ENCODE results near the gene EFHD1.

Gene EFHD1

GRCh38 chr2:232728785-232729184 is 95.4 kb downstream of the EFHD1 start:
- Histone ChIP-seq H3K4me3 (no peak overlapping the region), H3K27ac (no peak overlapping the region)
- TF ChIP-seq, protein P1, sequence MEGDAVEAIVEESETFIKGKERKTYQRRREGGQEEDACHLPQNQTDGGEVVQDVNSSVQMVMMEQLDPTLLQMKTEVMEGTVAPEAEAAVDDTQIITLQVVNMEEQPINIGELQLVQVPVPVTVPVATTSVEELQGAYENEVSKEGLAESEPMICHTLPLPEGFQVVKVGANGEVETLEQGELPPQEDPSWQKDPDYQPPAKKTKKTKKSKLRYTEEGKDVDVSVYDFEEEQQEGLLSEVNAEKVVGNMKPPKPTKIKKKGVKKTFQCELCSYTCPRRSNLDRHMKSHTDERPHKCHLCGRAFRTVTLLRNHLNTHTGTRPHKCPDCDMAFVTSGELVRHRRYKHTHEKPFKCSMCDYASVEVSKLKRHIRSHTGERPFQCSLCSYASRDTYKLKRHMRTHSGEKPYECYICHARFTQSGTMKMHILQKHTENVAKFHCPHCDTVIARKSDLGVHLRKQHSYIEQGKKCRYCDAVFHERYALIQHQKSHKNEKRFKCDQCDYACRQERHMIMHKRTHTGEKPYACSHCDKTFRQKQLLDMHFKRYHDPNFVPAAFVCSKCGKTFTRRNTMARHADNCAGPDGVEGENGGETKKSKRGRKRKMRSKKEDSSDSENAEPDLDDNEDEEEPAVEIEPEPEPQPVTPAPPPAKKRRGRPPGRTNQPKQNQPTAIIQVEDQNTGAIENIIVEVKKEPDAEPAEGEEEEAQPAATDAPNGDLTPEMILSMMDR (IDR thresholded peaks at IDR 0.05) = no peak
- no peak for DNase-seq (ENCODE audit: low spot score)

DNA sequence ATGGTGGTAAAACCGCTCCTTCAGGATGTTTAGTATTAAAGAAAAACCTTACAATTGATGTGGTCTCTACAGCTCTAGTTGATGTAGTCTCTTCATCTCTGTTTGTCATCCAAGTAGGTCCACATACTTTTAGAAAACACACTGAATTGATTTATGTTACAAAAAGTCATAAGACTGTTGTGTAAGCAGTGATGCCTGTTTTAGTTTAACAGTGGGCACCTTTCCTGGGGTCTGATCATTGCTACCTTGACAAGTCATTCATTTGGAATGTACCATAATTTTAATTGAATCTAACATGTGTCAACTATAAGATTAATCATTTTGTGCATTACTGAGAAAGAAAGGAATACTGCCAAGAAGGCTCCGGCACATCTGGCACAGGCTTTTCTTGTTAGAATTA is 98.1 kb downstream of the EFHD1 start:
- Histone ChIP-seq H3K27ac (no peak overlapping the region), H3K4me3 (no peak overlapping the region)
- no peak for DNase-seq (ENCODE audit: low spot score)
- TF ChIP-seq, protein P1 (IDR thresholded peaks at IDR 0.05) = no peak

Data from coronary artery (tissue), 2 donors.